ENCODE data around the gene TIGD4.
"Not testable (repeated sequence)": the region's sequence is repeated elsewhere in the genome, so short reads cannot be mapped to it uniquely, and the experiment has no call there.

TIGD4 gene

DNA sequence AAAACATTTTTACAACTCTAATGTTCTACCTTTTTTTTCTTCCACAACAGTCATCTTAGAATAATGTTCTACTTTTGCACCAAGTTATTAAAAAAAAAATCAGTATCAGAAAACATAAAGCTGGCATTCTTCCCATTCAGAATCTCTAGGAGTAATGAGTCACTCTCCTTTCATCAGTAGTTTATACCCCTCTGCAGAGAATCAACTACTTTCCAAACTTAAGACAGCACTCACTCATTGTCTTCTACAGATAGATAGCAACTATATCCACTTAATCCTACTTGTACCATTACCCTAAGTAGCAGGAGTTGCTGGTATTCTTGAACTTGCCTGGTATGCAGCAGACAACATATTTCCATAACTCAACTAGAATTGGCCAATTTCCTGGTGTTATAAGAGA, 3.2 kb downstream of the TIGD4 start:
- in situ Hi-C loops (cut with HindIII; ENCODE audit: low sequenced_read_pairs) = no loop called here
- no peak overlapping the region for H3K4me3 ChIP-seq (ENCODE audit: low read depth, low read length)
- no peak for DNase-seq (ENCODE audit: low read depth)
- TF ChIP-seq, protein P1, sequence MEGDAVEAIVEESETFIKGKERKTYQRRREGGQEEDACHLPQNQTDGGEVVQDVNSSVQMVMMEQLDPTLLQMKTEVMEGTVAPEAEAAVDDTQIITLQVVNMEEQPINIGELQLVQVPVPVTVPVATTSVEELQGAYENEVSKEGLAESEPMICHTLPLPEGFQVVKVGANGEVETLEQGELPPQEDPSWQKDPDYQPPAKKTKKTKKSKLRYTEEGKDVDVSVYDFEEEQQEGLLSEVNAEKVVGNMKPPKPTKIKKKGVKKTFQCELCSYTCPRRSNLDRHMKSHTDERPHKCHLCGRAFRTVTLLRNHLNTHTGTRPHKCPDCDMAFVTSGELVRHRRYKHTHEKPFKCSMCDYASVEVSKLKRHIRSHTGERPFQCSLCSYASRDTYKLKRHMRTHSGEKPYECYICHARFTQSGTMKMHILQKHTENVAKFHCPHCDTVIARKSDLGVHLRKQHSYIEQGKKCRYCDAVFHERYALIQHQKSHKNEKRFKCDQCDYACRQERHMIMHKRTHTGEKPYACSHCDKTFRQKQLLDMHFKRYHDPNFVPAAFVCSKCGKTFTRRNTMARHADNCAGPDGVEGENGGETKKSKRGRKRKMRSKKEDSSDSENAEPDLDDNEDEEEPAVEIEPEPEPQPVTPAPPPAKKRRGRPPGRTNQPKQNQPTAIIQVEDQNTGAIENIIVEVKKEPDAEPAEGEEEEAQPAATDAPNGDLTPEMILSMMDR (IDR thresholded peaks at IDR 0.05; ENCODE audit: low read depth, low read length, missing control alignments) = no peak

DNA sequence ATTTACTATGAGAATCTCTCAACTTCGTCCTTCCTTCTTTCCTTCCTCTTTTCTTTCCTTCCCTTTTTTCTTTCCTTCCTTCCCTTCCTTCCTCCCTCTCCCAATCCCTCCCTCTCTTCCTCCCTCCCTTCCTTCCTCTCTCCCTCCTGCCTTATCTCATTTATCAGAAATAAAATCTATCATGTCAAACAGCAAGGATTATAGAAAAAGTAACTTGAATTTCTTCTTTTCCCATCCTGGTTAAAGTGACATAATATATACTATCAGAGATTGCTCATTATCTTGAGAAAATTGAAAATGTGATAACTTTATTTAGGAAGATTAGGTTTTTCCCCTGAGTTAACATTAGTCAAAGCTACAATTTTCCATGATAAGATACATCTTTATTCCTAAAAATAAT, 5.6 kb downstream of the TIGD4 start:
- no peak for DNase-seq (ENCODE audit: low read depth)
- in situ Hi-C loops (cut with HindIII; ENCODE audit: low sequenced_read_pairs) = no loop called here
- H3K4me3 ChIP-seq (ENCODE audit: low read depth, low read length) = no peak overlapping the region
- TF ChIP-seq, protein P1 (IDR thresholded peaks at IDR 0.05; ENCODE audit: low read depth, low read length, missing control alignments) = no peak

DNA sequence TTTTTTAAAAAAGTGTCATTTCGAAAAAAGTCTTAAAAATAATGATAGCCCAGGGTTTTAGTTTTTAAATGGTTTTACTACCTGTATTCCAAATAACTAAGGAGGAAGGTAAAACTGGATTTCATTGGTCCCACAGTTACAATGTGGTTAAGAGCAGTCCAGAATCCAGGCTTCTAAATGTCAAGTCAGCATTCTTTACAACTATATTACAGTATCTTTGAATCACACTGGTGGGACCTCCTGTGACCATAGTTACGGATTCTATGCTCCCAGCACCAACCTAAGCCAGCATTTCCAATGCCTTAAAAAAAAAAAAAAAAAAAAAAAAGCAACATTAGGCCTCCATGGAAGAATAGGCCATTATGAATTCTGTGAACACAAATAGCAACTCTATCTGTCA, 6.2 kb downstream of the TIGD4 start:
- H3K4me3 ChIP-seq (ENCODE audit: low read depth, low read length) = no peak overlapping the region
- in situ Hi-C loops (cut with HindIII; ENCODE audit: low sequenced_read_pairs) = no loop called here
- no peak for DNase-seq (ENCODE audit: low read depth)
- TF ChIP-seq, protein P1 (IDR thresholded peaks at IDR 0.05; ENCODE audit: low read depth, low read length, missing control alignments) = no peak

DNA sequence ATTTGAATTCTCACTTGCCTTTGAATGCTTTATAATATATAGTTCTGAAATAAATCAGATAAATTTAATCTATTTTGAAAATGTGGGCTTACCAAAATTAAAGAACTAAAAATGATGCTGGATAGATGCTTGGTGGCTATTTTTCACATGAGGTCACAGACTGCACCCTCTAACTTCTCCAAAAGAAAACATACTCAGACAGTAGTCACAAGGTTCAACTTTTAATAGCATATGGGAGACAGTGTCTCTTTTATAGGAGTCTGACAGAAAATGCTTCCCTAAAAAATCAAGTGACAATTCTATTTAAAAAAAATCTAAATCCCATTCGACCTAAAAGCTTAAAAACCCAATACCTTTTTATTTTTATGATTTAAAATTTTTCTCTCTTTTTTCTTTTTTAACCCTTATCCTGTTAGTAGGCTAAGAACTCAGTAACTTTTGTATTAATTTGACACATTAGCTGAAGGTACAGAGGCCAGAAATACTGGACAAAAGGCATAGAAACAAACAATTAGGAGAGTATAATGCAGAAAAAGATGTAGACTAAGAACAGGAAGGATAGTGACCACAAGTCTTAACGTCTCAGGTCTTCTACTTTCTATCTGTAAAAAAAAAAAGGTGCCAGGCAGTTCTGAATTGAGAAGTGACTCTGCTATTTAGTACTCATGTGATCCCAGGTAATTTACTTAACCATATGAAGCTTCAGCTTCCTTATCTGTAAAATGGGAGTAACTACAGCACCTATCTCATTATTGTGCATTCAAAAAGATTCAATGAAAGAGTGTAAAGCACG, 7.6 kb downstream of the TIGD4 start:
- in situ Hi-C loops (cut with HindIII; ENCODE audit: low sequenced_read_pairs) = no loop called here
- no peak overlapping the region for H3K4me3 ChIP-seq (ENCODE audit: low read depth, low read length)
- DNase-seq (ENCODE audit: low read depth) = no peak
- TF ChIP-seq, protein P1 (IDR thresholded peaks at IDR 0.05; ENCODE audit: low read depth, low read length, missing control alignments) = no peak

DNA sequence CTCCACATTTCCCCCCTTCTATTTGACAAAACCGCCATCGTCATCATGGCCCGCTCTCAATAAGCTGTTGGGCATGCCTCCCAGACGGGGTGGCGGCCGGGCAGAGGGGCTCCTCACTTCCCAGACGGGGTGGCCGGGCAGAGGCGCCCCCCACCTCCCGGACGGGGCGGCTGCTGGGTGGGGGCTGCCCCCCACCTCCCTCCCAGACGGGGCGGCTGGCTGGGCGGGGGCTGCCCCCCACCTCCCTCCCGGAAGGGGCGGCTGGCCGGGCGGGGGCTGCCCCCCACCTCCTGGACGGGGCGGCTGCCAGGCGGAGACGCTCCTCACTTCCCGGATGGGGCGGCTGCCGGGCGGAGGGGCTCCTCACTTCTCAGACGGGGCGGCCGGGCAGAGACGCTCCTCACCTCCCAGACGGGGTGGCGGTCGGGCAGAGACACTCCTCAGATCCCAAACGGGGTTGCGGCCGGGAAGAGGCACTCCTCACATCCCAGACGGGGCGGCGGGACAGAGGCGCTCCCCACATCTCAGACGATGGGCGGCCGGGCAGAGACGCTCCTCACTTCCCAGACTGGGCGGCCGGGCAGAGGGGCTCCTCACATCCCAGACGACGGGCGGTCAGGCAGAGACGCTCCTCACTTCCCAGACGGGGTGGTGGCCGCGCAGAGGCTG, 14.3 kb downstream of the TIGD4 start:
- DNase-seq (ENCODE audit: low read depth); H3K4me3 ChIP-seq (ENCODE audit: low read depth, low read length); in situ Hi-C loops (cut with HindIII; ENCODE audit: low sequenced_read_pairs): not testable (repeated sequence)

DNA sequence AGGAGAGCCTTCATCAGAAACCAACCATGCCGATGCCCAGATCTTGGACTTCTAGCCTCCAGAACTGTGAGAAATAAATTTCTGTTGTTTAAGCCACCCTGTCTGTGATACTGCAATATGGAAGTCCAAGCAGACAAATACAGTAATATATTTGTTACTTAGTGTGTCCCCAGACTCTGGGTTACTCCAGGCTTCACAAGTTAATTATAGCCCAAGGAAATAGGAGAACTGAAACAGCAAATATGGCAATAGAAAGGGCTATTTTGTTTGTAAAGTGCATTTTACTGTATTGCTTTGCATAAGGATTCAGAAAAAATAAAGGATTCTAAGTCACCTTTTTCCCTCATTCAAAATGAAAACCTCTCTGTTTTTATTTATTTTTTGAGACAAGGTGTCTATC, 15.7 kb downstream of the TIGD4 start:
- in situ Hi-C loops (cut with HindIII; ENCODE audit: low sequenced_read_pairs) = no loop called here
- H3K4me3 ChIP-seq (ENCODE audit: low read depth, low read length) = no peak overlapping the region
- DNase-seq (ENCODE audit: low read depth) = no peak
- TF ChIP-seq, protein P1 (IDR thresholded peaks at IDR 0.05; ENCODE audit: low read depth, low read length, missing control alignments) = no peak

DNA sequence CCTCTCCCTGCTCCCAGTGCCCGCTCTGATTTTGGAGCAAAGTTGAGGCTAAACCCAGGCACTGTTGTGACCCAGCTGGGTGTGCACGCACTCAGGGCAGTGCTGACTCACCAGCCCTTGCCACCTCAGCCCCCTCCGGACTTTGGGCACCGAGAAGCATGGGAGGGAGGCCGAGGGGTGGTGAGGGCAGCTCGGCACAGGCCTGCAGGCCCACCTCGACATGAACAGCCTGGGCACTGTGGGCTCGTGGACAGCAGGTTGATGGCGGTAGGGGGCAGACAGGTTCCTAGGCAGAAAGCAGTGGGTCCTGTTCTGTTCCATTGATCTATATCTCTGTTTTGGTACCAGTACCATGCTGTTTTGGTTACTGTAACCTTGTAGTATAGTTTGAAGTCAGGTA, 30.9 kb downstream of the TIGD4 start:
- H3K4me3 ChIP-seq (ENCODE audit: low read depth, low read length) = no peak overlapping the region
- TF ChIP-seq, protein P1 (IDR thresholded peaks at IDR 0.05; ENCODE audit: low read depth, low read length, missing control alignments) = no peak
- DNase-seq (ENCODE audit: low read depth) = no peak
- in situ Hi-C loops (cut with HindIII; ENCODE audit: low sequenced_read_pairs) = no loop called here
